SU-DHL-6 (cell line): ENCODE results near the gene GPR84.

Experiments used
- EZH2phosphoT487 ChIP-seq: fragments of 200-600 bp; sonication (generic), shearing (Covaris generic); conservative IDR thresholded peaks from 2 replicates; pipeline ENCODE4 v1.6.1; 2018; ENCODE audit warnings: mild to moderate bottlenecking, antibody characterized with exemption, low read length, moderate library complexity, mixed read lengths
- TF ChIP-seq, protein P1 (sequence below): fragments of 200-600 bp; sonication (generic); IDR thresholded peaks from one replicate; pipeline ENCODE4 v1.5.1; 2017; ENCODE audit warnings: antibody characterized with exemption, mild to moderate bottlenecking, low read length, moderate library complexity; ENCODE audit not compliant: insufficient read depth, poor library complexity, severe bottlenecking

DNA sequence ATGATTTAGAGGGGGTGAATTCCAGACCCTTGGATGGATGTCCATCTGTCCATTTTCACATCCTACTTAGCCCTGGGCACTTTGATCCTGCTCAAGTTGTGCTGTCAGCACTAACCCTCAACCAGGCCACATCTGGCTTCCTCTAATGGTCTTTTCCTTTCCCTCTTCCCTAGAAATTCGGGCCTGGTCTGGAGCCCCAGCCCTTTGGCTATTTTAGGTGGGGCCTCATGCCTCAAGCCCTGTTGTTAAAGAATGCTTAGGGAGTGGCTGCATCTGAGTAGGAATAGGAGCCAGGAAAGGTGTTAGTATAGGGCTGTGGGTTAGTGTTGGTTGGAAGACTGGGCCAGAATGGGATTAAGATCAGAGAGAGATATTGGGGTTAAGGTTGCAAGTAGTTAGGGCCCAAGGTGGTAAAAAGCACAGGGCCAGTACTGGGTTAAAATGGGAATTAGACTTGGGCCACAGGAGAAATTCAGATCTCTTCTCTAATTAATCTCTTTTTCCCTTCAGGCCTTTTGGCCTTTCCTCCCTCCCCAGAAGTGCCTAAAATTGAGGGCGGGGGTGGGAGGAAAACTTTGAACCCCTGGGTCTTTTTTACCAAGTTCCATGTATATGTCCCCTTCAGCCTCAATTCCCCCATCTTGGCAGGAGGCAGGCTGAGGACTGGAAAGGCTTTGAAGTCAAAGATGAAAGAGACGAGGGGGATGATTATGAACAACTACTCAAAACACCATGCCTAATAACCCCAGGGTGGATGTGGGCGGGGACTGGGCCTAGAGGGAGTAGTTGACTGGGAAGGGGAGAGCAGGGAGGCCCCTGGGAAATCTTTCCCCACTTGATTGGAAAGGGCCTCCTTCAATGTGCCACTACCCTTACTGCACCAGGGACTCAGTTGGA lies 24.2 kb upstream of the GPR84 start:
- TF ChIP-seq, protein P1, sequence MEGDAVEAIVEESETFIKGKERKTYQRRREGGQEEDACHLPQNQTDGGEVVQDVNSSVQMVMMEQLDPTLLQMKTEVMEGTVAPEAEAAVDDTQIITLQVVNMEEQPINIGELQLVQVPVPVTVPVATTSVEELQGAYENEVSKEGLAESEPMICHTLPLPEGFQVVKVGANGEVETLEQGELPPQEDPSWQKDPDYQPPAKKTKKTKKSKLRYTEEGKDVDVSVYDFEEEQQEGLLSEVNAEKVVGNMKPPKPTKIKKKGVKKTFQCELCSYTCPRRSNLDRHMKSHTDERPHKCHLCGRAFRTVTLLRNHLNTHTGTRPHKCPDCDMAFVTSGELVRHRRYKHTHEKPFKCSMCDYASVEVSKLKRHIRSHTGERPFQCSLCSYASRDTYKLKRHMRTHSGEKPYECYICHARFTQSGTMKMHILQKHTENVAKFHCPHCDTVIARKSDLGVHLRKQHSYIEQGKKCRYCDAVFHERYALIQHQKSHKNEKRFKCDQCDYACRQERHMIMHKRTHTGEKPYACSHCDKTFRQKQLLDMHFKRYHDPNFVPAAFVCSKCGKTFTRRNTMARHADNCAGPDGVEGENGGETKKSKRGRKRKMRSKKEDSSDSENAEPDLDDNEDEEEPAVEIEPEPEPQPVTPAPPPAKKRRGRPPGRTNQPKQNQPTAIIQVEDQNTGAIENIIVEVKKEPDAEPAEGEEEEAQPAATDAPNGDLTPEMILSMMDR, result no peak
- TF ChIP-seq EZH2phosphoT487, result no peak
